ENCODE data around the gene EIF1.
A peak's percentile ranks its signal among the peaks of the same experiment; 100 is the strongest.
"Not testable (repeated sequence)": the region's sequence is repeated elsewhere in the genome, so short reads cannot be mapped to it uniquely, and the experiment has no call there.

The EIF1 gene

DNA sequence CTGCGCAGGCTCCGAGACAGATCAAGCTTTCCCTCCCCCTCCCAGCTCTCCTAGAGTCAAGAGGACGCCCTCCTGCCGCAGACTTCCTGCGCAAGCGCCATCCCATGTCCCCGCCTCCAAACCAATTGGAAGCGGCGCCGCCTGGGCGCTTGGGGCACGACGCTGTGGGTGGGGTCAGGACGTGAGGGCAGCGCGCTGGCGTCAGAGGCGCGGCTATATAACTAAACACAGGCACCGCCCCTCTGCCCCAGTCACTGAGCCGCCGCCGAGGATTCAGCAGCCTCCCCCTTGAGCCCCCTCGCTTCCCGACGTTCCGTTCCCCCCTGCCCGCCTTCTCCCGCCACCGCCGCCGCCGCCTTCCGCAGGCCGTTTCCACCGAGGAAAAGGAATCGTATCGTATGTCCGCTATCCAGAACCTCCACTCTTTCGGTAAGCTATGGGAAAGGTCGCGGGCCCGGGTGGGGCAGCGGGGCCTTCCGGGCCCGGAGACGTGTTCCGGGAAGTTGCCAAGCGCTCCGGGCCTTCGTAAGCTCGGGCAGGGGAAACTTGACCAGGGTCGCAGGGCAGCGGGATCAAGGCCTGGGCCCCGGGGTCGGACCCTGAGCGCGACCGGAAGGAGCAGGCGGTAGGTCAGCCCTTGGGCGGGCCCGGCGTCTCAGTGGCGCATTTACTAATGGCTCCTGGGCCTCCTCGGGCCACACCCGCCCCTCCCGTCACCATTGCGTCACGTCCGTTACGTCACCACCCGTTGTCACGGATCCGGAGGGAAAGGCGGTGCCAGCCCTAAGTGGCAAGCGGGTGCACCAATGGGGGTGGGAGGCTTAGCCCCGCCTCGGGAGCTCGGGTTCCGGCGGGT, at the start of gene EIF1:
Gene EIF1, plus strand, starts transcription at position 245 of the 856 bp plus-strand sequence. Its CDS starts 154 bp downstream, at position 399.
- peak; percentile 100 for DNase-seq

DNA sequence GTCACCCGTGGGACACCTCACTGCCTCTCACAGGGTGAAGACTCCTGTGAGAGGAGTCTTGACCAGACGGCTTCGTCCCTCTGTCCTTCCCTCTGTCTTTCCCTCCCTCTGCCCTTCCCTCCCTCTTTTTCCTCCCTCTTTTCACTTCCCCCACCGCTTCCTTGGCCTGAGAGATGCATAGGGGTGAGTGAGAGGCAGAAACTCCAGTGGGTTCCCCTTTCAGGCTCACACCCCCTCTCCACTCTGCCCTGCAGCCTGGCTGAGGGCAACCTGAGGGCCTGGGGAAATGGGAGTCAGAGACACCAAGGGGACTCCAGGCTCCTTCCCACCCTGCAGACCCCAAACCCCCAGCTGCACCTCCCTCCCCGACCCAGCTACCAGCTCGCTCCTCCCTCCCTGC, 49.7 kb upstream of the EIF1 start:
- DNase-seq: no peak

DNA sequence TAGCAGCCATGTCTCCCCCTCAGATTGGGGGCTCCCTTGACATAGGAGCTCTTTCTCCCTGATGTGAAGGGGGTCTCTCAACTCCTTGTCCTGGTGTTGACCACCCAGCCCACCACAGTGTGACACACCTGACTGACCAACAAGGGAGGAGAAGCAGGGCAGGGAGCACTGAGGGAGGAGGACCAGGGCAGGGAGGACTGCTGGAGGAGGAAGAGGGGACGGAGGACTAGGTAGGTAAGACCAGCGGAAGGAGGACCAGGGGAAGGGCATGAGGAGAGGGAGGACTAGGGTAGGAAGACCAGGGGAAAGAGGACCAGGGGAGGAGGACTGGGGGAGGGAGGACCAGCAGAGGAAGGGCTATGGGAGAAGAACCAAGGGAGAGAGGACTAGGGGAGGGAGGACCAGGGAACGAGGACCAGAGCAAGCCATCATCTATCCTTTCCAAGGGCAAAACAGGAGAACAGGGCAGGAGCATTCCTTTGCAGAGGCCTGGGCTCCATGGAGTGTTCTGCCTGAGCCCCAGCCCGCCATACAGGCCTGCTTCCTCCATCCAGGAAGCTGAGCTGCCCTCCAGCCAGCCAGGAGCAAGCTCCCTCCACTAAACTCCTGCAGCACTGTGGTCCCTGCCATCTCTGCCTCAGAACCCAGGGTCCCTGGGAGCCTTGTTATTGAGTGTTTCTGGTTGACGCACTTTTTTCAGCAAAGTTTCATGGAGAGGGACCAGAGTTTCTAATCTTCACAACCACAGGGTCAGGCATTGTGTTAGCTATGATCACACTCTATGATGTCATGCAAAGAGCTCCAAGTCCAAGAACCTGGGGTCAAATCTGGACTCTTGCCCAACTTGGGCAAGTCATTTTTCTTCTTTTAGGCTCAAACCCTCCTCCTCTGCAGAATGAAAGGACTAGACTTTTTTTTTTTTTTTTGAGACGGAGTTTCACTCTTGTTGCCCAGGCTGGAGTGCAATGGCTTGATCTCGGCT, 48.9 kb upstream of the EIF1 start:
- no peak for DNase-seq

DNA sequence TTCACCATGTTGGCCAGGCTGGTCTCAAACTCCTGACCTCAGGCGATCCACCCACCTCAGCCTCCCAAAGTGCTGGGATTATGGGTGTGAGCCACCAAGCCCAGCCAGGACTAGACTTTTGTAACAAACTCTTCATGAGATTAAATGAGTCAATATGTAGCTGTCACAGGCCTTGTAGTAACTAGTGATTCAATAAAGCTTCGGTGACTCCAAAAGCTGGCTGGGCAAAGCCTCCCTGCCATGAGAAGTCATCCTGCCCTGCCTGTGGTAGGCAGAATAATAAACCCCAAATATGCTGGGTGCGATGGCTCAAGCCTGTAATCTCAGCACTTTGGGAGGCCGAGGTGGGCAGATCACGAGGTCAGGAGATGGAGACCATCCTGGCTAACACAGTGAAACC, 48.1 kb upstream of the EIF1 start:
- DNase-seq: not testable (repeated sequence)

DNA sequence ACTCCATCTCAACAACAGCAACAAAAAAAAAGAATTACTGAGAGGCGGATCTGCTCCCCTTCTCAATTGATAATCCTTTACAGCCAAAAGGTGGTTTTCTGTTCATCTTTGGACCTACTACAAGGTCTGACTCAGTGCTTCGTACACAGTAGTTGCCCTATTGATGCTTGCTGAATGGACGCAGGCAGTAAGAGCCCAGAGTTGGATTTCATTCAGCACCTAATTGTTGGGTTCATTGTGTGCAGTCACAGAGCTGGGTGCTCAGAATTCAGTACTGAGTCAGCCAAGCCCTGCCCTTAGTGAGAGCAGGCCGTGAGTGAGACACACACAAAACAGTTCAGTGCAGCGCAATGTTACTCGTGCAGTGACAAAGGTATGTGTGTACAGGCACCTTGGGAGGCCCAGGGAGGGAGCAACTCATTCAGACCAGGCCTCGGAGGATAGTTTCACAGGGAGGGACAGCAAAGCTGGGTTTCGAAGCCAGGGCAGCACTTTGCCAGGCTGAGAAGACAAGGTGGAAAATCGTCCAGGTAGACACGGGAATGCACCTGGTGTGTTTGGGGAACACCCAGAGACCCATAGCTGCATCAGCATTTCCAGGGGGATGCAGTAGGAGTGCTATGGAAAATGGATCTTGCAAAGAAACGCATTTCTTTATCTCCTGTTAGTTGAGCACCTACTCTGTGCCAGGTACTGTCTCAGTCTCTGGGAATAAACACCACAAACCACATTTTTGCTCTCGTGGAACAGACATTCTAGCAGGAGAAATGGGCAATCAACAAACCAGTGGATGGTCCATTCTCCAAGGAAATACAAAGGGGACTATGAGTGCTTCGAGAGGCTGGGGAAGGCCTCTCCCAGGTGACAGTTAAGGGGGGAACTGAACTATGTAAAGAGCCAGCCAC, 46.2 kb upstream of the EIF1 start:
- DNase-seq: no peak

DNA sequence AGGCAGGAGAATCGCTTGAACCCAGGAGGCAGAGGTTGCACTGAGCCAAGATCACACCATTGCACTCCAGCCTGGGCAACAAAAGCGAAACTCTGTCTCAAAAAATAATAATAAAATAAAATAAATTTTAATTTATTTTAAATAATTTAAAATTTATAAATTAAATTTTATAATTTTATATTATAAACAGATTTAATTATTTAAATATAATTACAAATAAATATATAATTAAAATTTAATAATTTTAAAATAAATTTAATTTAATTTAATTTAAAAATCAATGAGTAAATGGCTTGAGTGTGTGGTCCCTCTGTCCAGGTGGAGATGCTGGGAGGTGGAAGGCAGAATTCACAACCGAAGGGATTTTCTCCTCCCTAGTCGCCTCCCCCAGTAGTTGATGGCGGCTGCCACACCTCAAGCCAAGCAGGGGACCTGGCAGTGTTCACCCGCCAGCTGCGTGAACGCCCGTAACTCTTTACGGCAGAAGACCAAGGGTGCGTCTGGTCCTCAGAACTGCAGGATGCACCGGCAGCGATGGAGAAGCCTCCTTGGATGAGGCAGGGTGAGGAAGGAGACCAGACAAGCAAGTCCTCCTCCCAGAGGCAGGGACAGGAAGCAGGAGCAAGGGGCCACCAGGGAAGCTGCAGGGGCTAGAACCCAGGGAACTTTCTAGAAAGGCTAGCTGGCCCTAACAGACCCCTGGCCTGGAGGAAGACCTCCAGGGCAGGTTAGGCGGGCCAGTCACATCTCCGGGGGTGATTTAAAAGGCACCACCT, 41.5 kb upstream of the EIF1 start:
- DNase-seq: no peak

DNA sequence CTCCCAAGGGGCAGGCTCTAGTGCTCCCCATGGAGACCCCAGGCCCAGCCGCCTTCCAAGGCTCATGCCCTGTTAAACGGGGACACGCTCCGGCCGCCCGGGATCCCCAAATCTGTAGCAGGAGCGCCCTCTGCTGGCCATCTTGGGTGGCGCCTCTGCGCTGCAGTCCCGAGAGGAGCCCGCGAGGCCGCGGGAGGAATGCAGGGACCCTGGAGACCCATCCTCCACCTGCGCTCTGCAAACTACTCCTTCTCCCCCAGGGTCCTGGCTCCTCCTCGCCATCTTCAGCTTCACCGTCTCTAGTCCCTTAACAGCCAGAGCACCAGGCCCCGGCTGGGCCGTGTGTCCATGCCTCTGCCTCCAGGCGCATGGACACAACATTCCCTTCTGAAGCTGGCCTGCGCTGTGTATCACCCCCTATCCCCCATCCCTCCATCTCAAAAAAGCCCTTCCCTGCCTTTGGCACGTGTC, 40.7 kb upstream of the EIF1 start:
- peak; percentile 96 for DNase-seq

DNA sequence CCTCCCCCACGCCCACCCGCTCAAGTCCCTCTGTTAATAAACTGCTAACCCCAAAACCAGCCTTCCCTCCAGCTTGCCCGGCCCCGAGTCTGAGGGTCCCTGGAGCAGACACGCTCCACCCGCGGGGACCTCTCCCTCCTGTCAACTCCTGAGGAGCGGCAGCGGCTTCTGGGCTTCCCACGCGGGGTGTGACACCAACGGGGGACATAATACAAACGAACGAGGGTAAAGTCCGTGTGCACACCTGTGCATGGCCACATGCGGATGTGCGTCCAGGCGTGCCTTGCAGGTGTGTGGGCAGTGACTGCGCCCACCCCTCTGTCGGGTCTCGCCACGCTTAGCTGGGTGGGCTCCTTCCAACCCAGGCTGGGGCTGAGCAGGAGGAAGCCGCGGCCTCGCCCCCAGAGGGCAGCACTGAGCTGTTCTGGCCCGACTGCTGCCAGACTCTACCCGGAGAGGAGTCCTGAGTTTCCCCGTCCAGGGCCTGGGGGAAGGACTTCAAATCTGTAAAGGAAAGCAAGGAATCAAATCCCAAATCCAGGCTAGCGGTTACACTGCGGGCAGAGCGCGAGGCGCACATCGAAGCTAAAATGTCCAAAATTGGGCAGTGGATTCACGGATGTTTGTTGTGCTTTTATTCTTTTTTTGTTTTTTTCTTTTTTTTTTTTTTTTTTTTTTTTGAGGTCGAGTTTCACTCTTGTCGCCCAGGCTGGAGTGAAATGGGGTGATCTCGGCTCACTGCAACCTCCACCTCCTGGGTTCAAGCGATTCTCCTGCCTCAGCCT, 40.1 kb upstream of the EIF1 start:
- peak; percentile 91 for DNase-seq

DNA sequence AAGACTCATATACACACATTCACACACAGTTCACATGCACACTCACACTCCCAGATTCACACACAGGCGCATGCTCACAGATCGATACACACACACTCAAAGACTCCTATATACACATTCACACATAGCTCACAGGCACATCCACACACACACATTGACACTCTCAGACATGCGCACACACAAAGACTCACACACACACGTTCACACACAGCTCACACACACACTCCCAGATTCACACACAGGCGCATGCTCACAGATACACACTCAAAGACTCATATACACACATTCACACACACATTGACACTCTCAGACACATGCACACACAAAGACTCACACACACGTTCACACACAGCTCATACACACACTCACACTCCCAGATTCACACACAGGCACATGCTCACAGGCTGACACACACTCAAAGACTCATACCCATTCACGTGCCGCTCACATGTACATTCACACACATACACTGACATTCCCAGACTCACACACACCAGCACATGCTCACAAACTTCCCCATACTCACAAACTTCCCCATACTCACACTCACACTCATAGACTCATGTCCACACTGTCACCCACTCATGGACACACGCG, 38.7 kb upstream of the EIF1 start:
- DNase-seq: no peak

DNA sequence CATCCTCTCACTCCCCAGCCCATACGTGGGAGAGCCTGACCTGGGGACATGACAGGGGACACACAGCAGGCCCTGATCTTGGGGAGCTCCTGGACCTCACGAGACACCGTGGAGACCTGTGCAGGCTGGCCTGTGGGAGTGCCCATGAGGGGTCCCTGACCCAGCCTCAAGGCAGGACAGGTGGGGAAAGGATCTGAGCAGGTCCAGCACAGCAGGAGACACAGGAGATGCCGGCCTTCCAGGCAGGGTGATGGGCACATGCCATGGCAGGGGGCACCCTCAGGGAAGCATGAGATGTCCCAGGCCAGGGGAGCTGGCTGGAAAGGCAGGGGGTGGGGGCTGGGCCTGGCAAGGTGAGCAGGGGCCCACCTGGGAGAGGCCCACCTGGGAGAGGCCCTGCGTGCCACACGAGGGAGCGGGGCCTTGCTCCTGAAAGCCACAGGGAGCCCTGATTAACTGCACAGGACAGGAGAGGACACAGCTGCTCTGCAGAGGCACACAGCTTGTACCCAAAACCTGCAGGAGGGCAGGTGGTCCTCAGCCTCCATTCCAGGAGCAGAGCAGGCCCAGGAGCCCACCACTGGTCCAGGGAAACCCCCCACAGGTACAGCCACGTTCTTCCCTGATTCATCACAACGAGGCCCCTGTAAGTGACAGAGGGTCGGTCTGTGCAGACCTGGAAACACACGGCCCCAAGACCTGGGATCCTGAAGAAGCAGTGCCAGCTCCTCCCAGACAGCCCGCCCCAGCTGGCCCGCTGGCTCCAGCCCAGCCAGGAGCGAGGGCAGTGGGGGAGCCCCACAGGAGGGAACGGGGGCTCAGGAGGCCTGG, 37.7 kb upstream of the EIF1 start:
- DNase-seq: no peak

DNA sequence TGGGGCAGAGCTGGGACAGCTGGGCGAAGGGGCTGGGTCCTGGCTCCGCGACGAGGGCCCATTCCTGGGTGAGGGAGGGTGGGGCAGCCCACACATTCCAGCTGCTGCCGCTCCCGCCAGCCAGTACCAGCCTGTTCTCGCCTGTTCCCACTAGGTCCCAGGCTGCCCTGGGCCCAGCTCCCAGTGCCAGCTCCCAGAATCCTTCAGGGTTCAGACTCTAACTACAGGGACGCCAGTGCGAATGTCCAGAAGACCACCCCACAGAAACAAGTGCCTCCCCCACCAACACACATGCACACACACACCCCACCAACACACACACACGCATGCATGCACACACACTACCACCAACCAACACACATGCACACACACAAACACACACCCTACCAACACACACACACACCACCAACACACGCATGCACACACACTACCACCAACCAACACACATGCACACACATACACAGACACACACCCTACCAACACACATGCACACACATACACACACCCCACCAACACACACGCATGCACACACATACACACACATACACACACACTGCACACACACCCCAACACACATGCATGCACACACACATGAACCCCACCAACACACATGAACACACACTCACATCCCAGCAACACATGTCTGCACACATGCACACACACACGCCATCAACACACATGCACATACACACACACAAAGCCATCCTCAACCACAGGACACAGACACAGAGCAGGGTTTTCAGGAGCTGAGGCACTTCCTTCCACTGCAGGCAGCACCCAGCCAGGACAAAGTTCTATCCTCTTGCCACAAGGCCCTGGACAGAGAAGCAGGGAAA, 36.8 kb upstream of the EIF1 start:
- DNase-seq: no peak

DNA sequence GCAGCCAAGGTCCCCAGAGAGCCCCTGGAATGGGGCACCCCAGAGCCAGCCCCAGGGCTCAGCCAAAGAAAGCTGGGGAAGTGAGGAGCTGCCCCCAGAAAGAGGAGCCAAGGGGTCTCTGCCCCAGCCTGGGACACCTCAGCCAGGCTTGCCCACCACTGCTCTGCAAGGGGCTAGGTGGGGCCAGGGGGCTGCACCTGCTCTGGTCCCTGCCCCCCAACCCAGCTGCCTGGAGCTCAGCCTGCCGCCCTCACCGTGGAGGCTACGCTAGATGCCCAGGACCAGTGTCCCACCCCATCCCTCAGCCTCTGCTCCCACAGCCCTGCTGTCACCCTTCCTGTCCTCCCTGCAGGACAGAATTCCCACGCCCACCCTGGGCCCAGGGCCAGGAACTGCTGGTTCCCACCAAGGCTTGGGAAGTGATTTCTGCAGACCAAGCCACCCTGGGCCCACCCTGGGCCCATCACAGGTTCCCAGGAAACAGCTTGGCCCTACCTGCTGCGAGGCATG, 36.2 kb upstream of the EIF1 start:
- no peak for DNase-seq

DNA sequence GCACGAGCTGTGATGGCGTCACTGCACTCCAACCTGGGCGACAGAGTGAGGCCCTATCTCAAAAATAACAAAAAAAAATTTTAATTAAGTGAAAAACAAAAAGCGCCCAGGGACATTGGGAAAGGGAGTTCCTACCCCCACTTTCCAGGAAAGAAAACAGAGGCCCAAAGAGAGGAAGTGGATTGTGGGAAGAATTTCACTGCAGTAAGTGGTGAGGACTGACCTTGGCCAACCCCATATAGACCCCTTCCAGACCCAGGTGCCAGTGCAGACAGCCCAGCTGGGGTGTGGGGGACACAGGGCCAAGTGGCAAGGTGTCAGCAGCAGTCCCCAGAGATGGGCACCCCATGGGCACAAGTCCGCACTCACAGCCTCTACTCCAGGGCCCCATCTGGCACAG, 35.3 kb upstream of the EIF1 start:
- DNase-seq: no peak

DNA sequence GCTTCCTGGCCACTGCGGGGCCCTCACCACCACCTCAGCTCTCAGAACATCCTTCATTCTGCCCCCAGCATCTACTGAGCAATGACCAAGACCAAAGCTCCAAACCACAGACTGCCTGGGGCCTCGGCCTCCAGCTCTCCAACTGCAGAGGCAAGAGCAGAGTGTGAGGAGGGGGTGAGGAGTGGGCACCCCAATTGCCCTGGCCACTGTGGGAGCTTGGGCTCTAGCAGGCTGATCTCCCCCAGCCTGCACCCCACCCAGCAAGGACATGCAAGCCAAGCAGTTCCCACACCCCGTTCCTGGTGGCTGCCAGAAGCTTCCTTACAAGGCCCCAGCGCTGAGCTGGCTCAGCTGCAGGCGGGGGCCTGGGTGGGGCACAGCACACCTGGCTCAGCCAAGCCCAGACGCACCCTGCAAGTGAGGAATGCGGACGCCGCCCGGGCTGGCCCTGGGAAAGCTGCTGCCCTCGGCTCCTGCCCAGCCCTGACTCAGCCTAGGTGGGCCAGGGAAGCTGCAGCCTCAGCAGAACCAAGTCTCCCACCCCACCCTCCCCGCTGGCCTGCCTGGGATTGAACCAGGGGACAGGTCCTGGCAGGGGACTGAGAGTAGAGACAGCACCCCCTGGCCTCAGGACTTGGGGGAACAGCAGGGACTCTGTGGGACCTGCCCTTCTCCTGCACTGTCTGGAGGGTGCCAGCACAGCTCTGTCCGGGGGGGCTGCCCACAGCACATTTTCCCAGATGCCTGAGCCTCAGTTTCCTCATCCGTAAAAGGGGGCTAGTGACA, 34.6 kb upstream of the EIF1 start:
- DNase-seq: no peak

DNA sequence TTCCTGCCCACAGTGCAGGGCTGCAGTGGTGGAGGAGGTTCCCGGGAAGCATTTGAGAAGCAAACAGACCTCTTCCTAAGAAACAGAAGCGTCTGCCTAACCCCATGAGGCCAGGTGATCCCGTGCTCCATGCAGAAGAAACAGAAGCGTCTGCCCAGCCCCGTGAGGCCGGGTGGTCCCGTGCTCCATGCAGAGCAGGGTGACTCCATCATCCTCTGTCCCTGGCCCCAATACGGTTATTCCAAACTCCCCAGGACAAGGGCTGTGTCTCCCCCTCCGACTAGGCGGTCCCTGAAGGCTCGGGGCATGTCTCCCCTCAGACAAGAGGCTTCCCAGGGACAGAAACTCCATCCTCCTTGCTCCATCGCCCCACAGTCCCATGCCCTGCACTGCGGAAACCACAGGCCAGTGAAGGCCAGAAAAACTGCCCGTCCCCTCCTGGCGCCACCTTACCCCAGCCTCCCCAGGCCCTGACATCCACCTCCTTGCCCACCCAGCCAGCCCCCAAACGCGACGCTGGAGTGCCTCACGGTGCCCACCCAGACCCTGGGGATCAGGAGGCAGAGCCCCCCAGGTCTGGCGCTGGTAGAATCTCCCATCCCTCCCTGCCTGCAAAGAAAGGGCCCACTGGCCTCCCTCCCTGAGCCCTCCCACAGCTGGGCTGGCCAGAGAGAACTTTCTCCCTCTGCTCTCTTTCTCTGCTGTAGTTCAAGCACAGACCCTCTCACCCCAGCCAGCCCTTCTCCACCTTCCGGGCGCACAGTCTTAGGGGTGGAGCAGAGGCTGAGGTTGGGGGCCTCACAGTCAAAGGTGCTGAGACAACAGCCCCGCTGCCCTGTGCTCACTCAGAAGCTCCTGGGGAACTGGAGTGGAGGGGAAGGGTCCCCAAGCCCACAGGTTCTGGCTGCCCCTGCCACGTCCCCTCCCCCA, 33.7 kb upstream of the EIF1 start:
- DNase-seq: no peak

DNA sequence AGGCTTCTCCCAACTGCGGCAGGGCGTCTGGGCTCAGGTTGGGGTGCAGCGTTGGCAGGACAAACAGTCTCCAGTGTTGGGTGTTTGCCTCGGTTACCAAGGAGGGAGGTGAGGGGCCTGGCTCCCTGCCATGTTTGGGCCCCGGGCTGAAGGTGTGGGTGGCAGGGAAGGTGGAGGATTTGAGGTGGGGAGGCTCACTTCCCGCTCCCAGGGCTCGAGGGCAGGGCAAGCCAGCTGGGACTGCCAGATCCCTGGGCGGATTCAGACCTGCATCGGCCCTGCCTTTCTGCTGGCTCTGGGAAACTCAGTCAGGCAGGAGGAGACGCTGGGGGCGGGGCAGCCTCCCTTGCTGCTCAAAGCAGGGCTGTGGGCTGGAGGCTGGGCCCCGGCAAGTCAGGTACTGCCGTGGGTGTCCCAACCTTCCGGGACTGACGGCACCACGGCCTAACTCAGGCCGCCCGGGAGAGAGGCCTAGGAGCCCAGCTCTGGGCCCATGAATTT, 33.0 kb upstream of the EIF1 start:
- no peak for DNase-seq

Measured in activated CD4-positive, CD25-positive, alpha-beta regulatory T cell treated with anti-CD3 and anti-CD28 coated beads, Interleukin-2, amount 50 U/mL, for 72 hours (primary cell).